T-helper 22 cell (primary cell): Measurements from ENCODE around the gene GPR176.

Experiments
- DNase-seq: peaks from one replicate; pipeline ENCODE4 v3.0.0-alpha.2; 2020; ENCODE audit warnings: low read depth

GPR176 gene

GRCh38 chr15:39889601-39890000 is 30.5 kb downstream of the GPR176 start:
- DNase-seq = no peak

- no peak for DNase-seq
Measured at GRCh38 chr15:39888809-39889208, 31.3 kb downstream of the GPR176 start.

- no peak for DNase-seq
Measured at GRCh38 chr15:39888243-39888642, 31.8 kb downstream of the GPR176 start.

GRCh38 chr15:39887832-39888231 is 32.2 kb downstream of the GPR176 start:
- DNase-seq = no peak

GRCh38 chr15:39887211-39887610 is 32.9 kb downstream of the GPR176 start:
- DNase-seq = no peak

- DNase-seq = no peak
Measured at GRCh38 chr15:39886418-39886817, 33.6 kb downstream of the GPR176 start.

- no peak for DNase-seq
Measured at GRCh38 chr15:39885099-39885777, 34.8 kb downstream of the GPR176 start.

GRCh38 chr15:39884351-39884750 is 35.7 kb downstream of the GPR176 start:
- no peak for DNase-seq

DNA sequence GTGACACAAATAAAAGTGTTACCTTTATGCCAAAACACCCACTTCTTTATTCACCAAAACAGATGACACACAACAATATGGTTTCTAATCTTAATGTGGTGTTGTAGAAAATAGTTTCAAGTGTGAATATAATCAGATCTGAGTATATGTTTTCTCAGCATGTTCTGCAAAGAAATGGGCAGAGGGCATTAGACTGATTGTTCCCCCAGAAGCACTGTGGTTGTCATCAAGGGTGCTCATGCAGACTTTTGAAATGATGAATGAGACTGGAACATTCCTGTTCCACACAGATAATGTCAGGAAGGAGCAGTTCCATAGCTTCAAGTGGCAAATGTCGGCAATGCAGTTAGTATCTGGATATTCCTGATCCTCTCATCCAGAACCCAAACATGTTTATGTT is 37.5 kb downstream of the GPR176 start:
- DNase-seq = no peak

- DNase-seq = no peak
Measured at GRCh38 chr15:39881790-39882189, 38.3 kb downstream of the GPR176 start.

- DNase-seq = no peak
Measured at GRCh38 chr15:39880718-39881387, 39.2 kb downstream of the GPR176 start.

- DNase-seq = no peak
Measured at GRCh38 chr15:39878406-39878785, 41.7 kb downstream of the GPR176 start.

DNA sequence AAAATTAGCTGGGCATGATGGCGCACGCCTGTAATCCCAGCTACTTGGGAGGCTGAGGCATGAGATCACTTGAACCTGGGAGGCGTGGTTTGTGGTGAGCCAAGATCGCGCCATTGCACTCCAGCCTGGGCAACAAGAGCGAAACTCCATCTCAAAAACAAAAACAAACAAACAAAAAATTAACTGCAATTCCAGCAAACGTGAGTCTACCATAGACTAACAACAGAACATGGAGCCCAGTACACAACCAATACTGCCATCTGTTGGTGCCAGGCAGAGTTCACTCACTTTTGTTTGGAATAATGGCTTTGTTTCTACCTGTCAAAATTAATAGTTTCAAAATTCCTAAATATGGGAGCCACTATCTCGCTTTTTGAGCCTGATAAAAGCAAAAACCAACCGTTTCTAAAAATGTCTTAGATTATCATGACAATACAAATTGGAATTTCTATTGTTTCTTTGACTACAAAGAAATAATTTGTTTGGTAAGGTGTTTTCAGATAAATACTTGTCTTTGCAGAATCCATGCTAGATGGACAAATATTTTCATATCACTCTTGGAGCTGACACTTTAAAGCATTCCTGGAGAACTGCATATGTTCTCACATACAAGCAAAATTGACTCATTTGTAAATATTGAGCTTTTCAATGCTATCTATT is 45.0 kb downstream of the GPR176 start:
- no peak for DNase-seq

DNA sequence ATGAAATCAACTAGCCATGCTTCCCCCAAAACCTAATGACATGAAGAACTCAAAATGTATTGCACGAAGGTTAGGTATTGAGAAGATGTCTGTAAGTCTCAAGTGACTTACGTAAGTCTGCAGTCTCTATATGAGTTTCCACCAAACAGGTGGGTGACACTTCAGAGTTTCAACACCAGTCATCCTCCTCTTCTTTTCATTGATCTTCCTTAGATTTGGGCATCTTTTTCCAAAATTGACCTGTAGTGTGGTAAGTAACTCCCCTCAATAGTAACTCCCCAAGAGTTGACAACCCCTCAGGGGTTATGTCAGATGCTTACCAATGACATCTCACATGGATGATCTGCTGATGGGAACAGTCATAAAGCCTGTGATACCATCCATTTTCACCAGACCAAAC is 46.1 kb downstream of the GPR176 start:
- no peak for DNase-seq

DNA sequence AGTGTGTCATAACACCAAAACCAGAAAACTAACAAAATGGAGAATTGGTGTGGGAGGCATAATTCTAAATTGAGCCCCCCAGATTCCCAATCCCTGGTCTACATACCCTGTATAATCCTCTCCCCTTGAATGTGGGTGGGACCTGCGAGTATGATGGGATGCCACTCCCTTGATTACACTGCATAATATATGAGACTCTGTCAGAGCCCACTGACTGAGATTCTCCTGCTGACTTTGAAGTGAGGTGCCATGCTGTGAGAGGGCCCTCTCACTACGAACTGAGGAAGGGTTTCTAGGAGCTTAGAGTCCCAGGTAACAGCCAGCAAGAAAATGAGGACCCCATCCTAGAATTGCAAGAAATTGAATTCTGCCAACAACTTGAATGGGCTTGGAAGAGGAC is 49.5 kb downstream of the GPR176 start:
- DNase-seq = no peak

DNA sequence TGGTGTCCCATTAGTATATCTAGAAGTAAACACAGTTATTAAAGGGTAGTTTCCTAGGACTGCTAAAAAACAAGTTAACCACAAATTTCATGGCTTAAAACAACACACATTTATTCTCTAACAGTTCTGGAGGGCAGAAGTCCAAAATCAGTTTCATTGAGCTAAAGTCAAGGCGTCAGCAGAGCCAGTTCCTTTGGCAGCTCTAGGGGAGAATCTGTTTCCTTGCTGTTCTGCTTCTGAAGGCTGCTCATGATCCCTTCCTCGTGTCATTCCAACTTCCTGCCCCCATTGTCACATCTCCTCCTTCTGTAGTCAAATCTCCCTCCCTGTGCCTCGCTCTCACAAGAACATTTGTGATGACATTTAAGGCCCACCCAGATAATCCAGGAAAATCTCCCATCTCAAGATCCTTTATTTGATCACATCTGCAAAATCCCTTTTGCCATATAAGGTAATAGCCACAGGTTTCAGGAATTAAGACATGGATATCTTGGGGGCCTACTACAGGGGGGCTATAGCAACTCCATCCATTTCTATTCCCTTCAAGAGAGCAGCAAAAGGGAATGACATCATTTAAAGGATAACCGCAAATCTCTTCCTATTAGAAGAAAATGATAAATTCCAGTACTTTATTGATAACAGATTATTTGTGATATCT is 50.1 kb downstream of the GPR176 start:
- no peak for DNase-seq

DNA sequence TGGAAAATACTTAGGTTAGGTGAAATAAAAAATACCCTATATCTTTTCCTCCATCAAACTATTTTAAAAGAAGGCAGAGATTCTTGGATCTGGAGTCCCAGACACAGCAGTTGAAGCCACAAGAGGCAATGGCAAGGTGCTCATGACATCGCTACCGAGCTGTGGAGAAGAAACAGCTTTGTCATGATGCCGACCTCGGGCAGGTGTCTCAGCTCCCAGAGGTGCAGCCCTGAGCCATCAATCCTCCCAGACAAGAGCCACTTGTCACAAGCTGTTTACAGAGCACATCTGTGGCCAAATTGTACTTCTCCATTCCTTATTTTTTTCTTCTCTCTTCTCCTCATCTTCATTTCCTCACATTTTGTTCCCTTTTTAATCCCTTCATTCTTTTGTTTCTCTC is 50.8 kb downstream of the GPR176 start:
- no peak for DNase-seq

DNA sequence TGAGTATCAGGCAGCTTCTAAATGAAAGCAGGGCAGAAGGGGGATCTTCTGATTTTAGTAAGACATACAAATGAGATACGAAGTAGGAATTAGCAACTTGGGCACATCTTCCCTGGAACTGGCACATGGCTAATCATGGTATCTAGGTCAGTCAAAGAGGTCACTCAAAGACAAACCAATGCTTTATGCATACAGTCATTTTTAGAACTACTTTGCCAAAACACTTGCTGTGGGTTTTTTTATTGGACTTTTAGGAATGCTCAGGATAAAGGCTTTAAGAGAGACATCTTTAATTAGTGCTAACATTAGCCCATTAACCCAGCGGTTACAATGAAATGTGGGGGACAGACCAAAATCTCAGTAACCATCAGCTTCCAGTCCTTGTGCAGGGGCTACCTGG is 51.7 kb downstream of the GPR176 start:
- no peak for DNase-seq

- DNase-seq = no peak
Measured at GRCh38 chr15:39864116-39864515, 56.0 kb downstream of the GPR176 start.

DNA sequence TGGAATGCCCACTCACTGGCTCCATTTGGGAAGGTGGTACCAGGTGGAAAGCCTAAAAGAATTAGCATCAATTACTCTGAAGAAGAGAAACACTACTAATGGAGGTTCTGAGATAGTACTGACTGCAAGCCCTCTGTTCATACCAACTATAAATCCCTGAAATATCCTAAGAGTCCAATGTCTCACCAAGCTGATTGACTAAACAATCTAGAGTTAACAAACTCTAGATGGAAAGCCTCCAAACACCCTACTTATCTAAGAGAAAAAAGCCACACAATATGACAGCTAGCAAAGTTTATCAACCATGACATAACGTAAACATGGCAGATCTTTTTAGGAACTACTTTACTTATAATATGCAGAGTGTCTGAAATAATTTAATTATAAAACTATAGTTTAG is 59.2 kb downstream of the GPR176 start:
- no peak for DNase-seq

DNA sequence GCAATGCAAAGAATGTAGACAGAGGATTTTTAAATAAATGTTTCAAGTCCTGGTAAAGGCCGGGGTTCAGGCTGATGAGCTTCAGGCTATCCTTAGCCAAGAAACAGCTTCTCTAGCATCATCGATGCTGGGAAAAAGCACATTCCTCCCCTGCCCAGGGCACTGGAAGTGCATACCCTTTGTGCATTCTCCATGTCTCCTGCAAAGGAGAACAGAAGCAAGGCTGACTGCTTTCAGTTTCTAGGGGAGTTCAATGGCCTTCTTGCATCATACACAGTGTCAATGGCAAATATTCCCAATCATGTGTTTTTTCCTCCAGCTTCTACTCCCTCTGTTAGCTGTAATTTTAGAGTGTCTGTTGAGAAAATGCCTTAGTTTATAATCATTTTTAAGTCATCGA is 59.9 kb downstream of the GPR176 start:
- no peak for DNase-seq

- DNase-seq = no peak
Measured at GRCh38 chr15:39859636-39860035, 60.4 kb downstream of the GPR176 start.

DNA sequence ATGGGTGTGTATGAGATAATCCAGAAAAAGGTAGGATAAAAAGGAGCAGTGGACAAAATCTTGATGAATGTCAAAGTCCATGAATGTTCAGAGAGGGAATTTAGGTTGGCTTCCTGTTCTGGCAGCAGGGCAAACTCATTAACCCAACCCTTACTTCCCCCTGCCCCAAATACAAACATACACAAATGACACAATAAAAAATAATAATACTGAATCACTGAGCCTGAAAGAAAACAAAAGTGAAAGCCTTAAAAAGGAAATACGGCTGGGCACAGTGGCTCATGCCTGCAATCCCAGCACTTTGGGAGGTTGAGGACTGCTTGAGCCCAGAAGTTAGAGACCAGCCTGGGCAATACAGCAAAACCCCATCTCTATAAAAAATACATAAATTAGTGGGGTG is 62.9 kb downstream of the GPR176 start:
- DNase-seq = no peak
